ENCODE results near the gene MLANA.

Gene MLANA

GRCh38 chr9:5951686-5952211 lies 61.1 kb downstream of the MLANA start:
- FAIRE-seq = no peak
- DNase-seq (ENCODE audit: extremely low spot score, insufficient read length, low read depth) = no peak

GRCh38 chr9:5953743-5954707 lies 63.3 kb downstream of the MLANA start:
- peak; percentile 67 for FAIRE-seq
- DNase-seq (ENCODE audit: extremely low spot score, insufficient read length, low read depth) = no peak

GRCh38 chr9:5957166-5957565 lies 66.5 kb downstream of the MLANA start:
- FAIRE-seq (no peak), DNase-seq (ENCODE audit: extremely low spot score, insufficient read length, low read depth) (no peak)

- DNase-seq (ENCODE audit: extremely low spot score, insufficient read length, low read depth) = no peak
- FAIRE-seq = peak; percentile 79
Observed at GRCh38 chr9:5958273-5958672, 67.6 kb downstream of the MLANA start.
